HG03135 (cell line): Measurements from ENCODE around the gene DKK1.

Experiments
- ATAC-seq: cut with Tn5 transposase; IDR thresholded peaks from one replicate; pipeline ENCODE4 v1.9.1; 2021; ENCODE audit warnings: mild to moderate bottlenecking, moderate library complexity; ENCODE audit not compliant: unreplicated experiment

DKK1 gene

GRCh38 chr10:52316500-52316899, 2.4 kb downstream of the DKK1 start:
- ATAC-seq = no peak

GRCh38 chr10:52318136-52318701, 4.1 kb downstream of the DKK1 start:
- no peak for ATAC-seq

- ATAC-seq = no peak
These were observed 4.9 kb downstream of the DKK1 start for GRCh38 chr10:52318822-52319464.

GRCh38 chr10:52319926-52320325, 5.8 kb downstream of the DKK1 start:
- no peak for ATAC-seq

GRCh38 chr10:52322323-52322722, 8.2 kb downstream of the DKK1 start:
- no peak for ATAC-seq

GRCh38 chr10:52322936-52323335, 8.9 kb downstream of the DKK1 start:
- ATAC-seq = no peak

GRCh38 chr10:52326382-52326781, 12.3 kb downstream of the DKK1 start:
- ATAC-seq = no peak

- no peak for ATAC-seq
These were observed 17.7 kb downstream of the DKK1 start for GRCh38 chr10:52331638-52332364.

GRCh38 chr10:52332815-52333214, 18.7 kb downstream of the DKK1 start:
- no peak for ATAC-seq

GRCh38 chr10:52334595-52334994, 20.5 kb downstream of the DKK1 start:
- no peak for ATAC-seq

- ATAC-seq = no peak
These were observed 21.6 kb downstream of the DKK1 start for GRCh38 chr10:52335665-52336064.

GRCh38 chr10:52337225-52337624, 23.1 kb downstream of the DKK1 start:
- no peak for ATAC-seq

- ATAC-seq = no peak
These were observed 29.4 kb downstream of the DKK1 start for GRCh38 chr10:52343439-52343838.

GRCh38 chr10:52346394-52347326, 32.6 kb downstream of the DKK1 start:
- no peak for ATAC-seq

GRCh38 chr10:52347327-52347667, 33.2 kb downstream of the DKK1 start:
- no peak for ATAC-seq

- no peak for ATAC-seq
These were observed 34.0 kb downstream of the DKK1 start for GRCh38 chr10:52348037-52348564.

- no peak for ATAC-seq
These were observed 37.8 kb downstream of the DKK1 start for GRCh38 chr10:52351914-52352330.

- no peak for ATAC-seq
These were observed 39.1 kb downstream of the DKK1 start for GRCh38 chr10:52353205-52353604.

GRCh38 chr10:52353960-52354394, 39.9 kb downstream of the DKK1 start:
- no peak for ATAC-seq

- ATAC-seq = no peak
These were observed 43.9 kb downstream of the DKK1 start for GRCh38 chr10:52357971-52358370.

- ATAC-seq = no peak
These were observed 45.4 kb downstream of the DKK1 start for GRCh38 chr10:52359441-52359840.
